Activated CD4-positive, alpha-beta T cell treated with anti-CD3 and anti-CD28 coated beads, Interleukin-2, amount 10 ng/mL, durations not matched to agents 7 days and 5 days (primary cell): Measurements from ENCODE around the gene TOR2A. TPM values are rescaled to one million over a fixed set of nuclear protein-coding genes. Genes with fewer than 3 reads are reported as not detected.

Experiments used
- CTCF ChIA-PET: fragments of 350-600 bp; sonication (Branson Sonifier 250); formaldehyde crosslinking; loops from one replicate; lab custom pipeline; 2021; ENCODE audit warnings: antibody characterized with exemption; lab: Charles Lee
- POLR2A ChIA-PET: fragments of 350-600 bp; sonication (Branson Sonifier 250); formaldehyde crosslinking; loops from one replicate; lab custom pipeline; 2021; ENCODE audit warnings: antibody characterized with exemption; lab: Charles Lee
- DNase-seq: peaks from one replicate; pipeline ENCODE4 v3.0.0-alpha.2; 2020
- H3K27ac Mint-ChIP-seq: one replicate; pipeline ENCODE4 v1.8.0; 2021; ENCODE audit warnings: mild to moderate bottlenecking, moderate library complexity, mixed read lengths
- H3K27me3 Mint-ChIP-seq: one replicate; pipeline ENCODE4 v1.8.0; 2021; ENCODE audit warnings: mixed read lengths
- H3K36me3 Mint-ChIP-seq: one replicate; pipeline ENCODE4 v1.8.0; 2021; ENCODE audit warnings: low read depth, mixed read lengths
- H3K4me1 Mint-ChIP-seq: one replicate; pipeline ENCODE4 v1.8.0; 2021; ENCODE audit warnings: mixed read lengths
- H3K4me3 Mint-ChIP-seq: one replicate; pipeline ENCODE4 v1.8.0; 2021; ENCODE audit warnings: mild to moderate bottlenecking, moderate library complexity, mixed read lengths
- H3K9me3 Mint-ChIP-seq: one replicate; pipeline ENCODE4 v1.8.0; 2021; ENCODE audit warnings: mixed read lengths
- total RNA-seq, 2 experiments: library from RNA; stranded (reverse); gene quantifications; one replicate each; pipeline ENCODE4 v1.2.3, GENCODE V29; 2021

Gene TOR2A
- total RNA-seq, 2 experiments from 2014 or later = 21.7 to 24.0 TPM

GRCh38 chr9:127723013-127723412, 12.1 kb downstream of the TOR2A start:
- Mint-ChIP-seq H3K9me3 (no peaks in the 10 kb centered on the region), H3K4me3 (no peak overlapping the region), H3K27ac (no peak overlapping the region), H3K4me1 (peaks cover 21% of the 10 kb centered on the region), H3K27me3 (no peaks in the 10 kb centered on the region), H3K36me3 (no peaks in the 10 kb centered on the region)
- CTCF ChIA-PET = interaction anchor here (1.5 kb wide), 1 partner anchor 12 kb away, joined by 5 read pairs; the partner anchor contains the start of gene TOR2A
- POLR2A ChIA-PET = no interaction called here
- DNase-seq = no peak

GRCh38 chr9:127722055-127722745, 12.9 kb downstream of the TOR2A start:
- DNase-seq = no peak
- peaks cover 21% of the 10 kb centered on the region for H3K4me1 Mint-ChIP-seq
- CTCF ChIA-PET = interaction anchor here (1.3 to 1.5 kb wide), 2 partner anchors 12 to 148 kb away, joined by 3 to 5 read pairs; partner anchors contain the start of gene TOR2A
- no peak overlapping the region for H3K4me3 Mint-ChIP-seq
- no peaks in the 10 kb centered on the region for H3K9me3 Mint-ChIP-seq
- no peaks in the 10 kb centered on the region for H3K27me3 Mint-ChIP-seq
- H3K27ac Mint-ChIP-seq = no peak overlapping the region
- no peaks in the 10 kb centered on the region for H3K36me3 Mint-ChIP-seq
- POLR2A ChIA-PET = interaction anchor here (0.7 kb wide), 1 partner anchor 161 kb away, joined by 3 read pairs; no protein-coding TSS in a partner anchor

- Mint-ChIP-seq H3K9me3 (no peaks in the 10 kb centered on the region), H3K27me3 (no peaks in the 10 kb centered on the region), H3K36me3 (no peaks in the 10 kb centered on the region), H3K4me3 (no peak overlapping the region), H3K27ac (peak overlapping the region; percentile 36), H3K4me1 (peaks cover 21% of the 10 kb centered on the region)
- no peak for DNase-seq
- ChIA-PET CTCF (interaction anchor here (1.3 to 1.5 kb wide), 2 partner anchors 13 to 149 kb away, joined by 3 to 5 read pairs; partner anchors contain the start of gene TOR2A), POLR2A (no interaction called here)
Measured at GRCh38 chr9:127721391-127721821, 13.7 kb downstream of the TOR2A start.

- no peaks in the 10 kb centered on the region for H3K36me3 Mint-ChIP-seq
- H3K4me3 Mint-ChIP-seq = no peak overlapping the region
- no peaks in the 10 kb centered on the region for H3K27me3 Mint-ChIP-seq
- H3K4me1 Mint-ChIP-seq = peaks cover 26% of the 10 kb centered on the region
- DNase-seq = no peak
- ChIA-PET POLR2A (no interaction called here), CTCF (interaction anchor here (2.3 kb wide), 1 partner anchor 14 kb away, joined by 11 read pairs; the partner anchor contains the start of gene TOR2A)
- H3K27ac Mint-ChIP-seq = peak overlapping the region; percentile 50
- H3K9me3 Mint-ChIP-seq = no peaks in the 10 kb centered on the region
Measured at GRCh38 chr9:127720865-127721227, 14.2 kb downstream of the TOR2A start.

- Mint-ChIP-seq H3K36me3 (peaks cover 2% of the 10 kb centered on the region), H3K4me3 (peak overlapping the region; percentile 23), H3K27me3 (no peaks in the 10 kb centered on the region), H3K9me3 (no peaks in the 10 kb centered on the region), H3K4me1 (peaks cover 29% of the 10 kb centered on the region), H3K27ac (peak overlapping the region; percentile 86)
- CTCF ChIA-PET = interaction anchor here (2.3 kb wide), 1 partner anchor 15 kb away, joined by 11 read pairs; the partner anchor contains the start of gene TOR2A
- DNase-seq = peak; percentile 17
- POLR2A ChIA-PET = interaction anchor here (0.6 kb wide), 1 partner anchor 91 kb away, joined by 3 read pairs; no protein-coding TSS in a partner anchor
Measured at GRCh38 chr9:127720031-127720864, 14.8 kb downstream of the TOR2A start.

GRCh38 chr9:127717766-127718165, 17.3 kb downstream of the TOR2A start:
- POLR2A ChIA-PET = no interaction called here
- CTCF ChIA-PET = interaction anchor here (1.0 to 2.5 kb wide), 2 partner anchors 8 to 152 kb away, joined by 3 to 5 read pairs; no protein-coding TSS in a partner anchor
- DNase-seq = no peak
- H3K4me1 Mint-ChIP-seq = peaks cover 30% of the 10 kb centered on the region
- H3K27me3 Mint-ChIP-seq = no peaks in the 10 kb centered on the region
- H3K4me3 Mint-ChIP-seq = no peak overlapping the region
- H3K9me3 Mint-ChIP-seq = no peaks in the 10 kb centered on the region
- no peak overlapping the region for H3K27ac Mint-ChIP-seq
- H3K36me3 Mint-ChIP-seq = peaks cover 2% of the 10 kb centered on the region

GRCh38 chr9:127716412-127716811, 18.7 kb downstream of the TOR2A start:
- peak overlapping the region; percentile 90 for H3K4me3 Mint-ChIP-seq
- H3K4me1 Mint-ChIP-seq = peaks cover 33% of the 10 kb centered on the region
- peak overlapping the region; percentile 88 for H3K27ac Mint-ChIP-seq
- no peaks in the 10 kb centered on the region for H3K9me3 Mint-ChIP-seq
- peaks cover 2% of the 10 kb centered on the region for H3K36me3 Mint-ChIP-seq
- ChIA-PET POLR2A (no interaction called here), CTCF (interaction anchor here (1.1 to 3.6 kb wide), 4 partner anchors 10 to 205 kb away, joined by 3 to 31 read pairs (median 6); partner anchors contain the start of gene TOR2A)
- DNase-seq = no peak
- H3K27me3 Mint-ChIP-seq = no peaks in the 10 kb centered on the region

- peak; percentile 98 for DNase-seq
- Mint-ChIP-seq H3K4me3 (peak within 1 kb of the TSS; percentile 90), H3K27me3 (no peaks in the 10 kb centered on the region), H3K9me3 (no peaks in the 10 kb centered on the region), H3K36me3 (peaks cover 2% of the 10 kb centered on the region), H3K27ac (peak within 1 kb of the TSS; percentile 88), H3K4me1 (peaks cover 36% of the 10 kb centered on the region)
- ChIA-PET CTCF (interaction anchor here (0.5 to 3.6 kb wide), 6 partner anchors 10 to 206 kb away, joined by 3 to 31 read pairs (median 6); partner anchors contain the start of gene TOR2A), POLR2A (no interaction called here)
Measured at GRCh38 chr9:127715470-127716337, 19.4 kb downstream of the TOR2A start, which contains the start of the genes PTRH1 and TTC16. PTRH1 (minus strand) TSS chr9:127715663; CDS start chr9:127715639, 24 bp downstream. TTC16 (plus strand) TSS chr9:127716079; CDS start chr9:127716146, 67 bp downstream.

GRCh38 chr9:127714951-127715469, 20.1 kb downstream of the TOR2A start:
- Mint-ChIP-seq H3K4me3 (peak overlapping the region; percentile 90), H3K36me3 (peaks cover 2% of the 10 kb centered on the region), H3K27me3 (no peaks in the 10 kb centered on the region), H3K9me3 (no peaks in the 10 kb centered on the region), H3K4me1 (peaks cover 38% of the 10 kb centered on the region), H3K27ac (peak overlapping the region; percentile 88)
- ChIA-PET CTCF (interaction anchor here (0.5 to 3.6 kb wide), 6 partner anchors 10 to 155 kb away, joined by 3 to 31 read pairs (median 6); partner anchors contain the start of gene TOR2A), POLR2A (no interaction called here)
- peak; percentile 21 for DNase-seq

- peak overlapping the region; percentile 63 for H3K4me3 Mint-ChIP-seq
- DNase-seq = no peak
- CTCF ChIA-PET = interaction anchor here (1.6 to 3.6 kb wide), 6 partner anchors 9 to 207 kb away, joined by 3 to 31 read pairs (median 5); partner anchors contain the start of gene TOR2A
- peaks cover 29% of the 10 kb centered on the region for H3K4me1 Mint-ChIP-seq
- POLR2A ChIA-PET = no interaction called here
- peaks cover 2% of the 10 kb centered on the region for H3K36me3 Mint-ChIP-seq
- peak overlapping the region; percentile 31 for H3K27ac Mint-ChIP-seq
- no peaks in the 10 kb centered on the region for H3K9me3 Mint-ChIP-seq
- no peaks in the 10 kb centered on the region for H3K27me3 Mint-ChIP-seq
Measured at GRCh38 chr9:127714020-127714750, 20.9 kb downstream of the TOR2A start.

GRCh38 chr9:127712867-127713266, 22.2 kb downstream of the TOR2A start:
- POLR2A ChIA-PET = no interaction called here
- no peaks in the 10 kb centered on the region for H3K27me3 Mint-ChIP-seq

More at GRCh38 chr9:127712867-127713266, 22.2 kb downstream of the TOR2A start:
- Mint-ChIP-seq H3K36me3 (peaks cover 2% of the 10 kb centered on the region), H3K4me3 (no peak overlapping the region), H3K9me3 (peaks cover 3% of the 10 kb centered on the region), H3K27ac (no peak overlapping the region), H3K4me1 (peaks cover 29% of the 10 kb centered on the region)
- CTCF ChIA-PET = interaction anchor here (0.5 to 1.6 kb wide), 5 partner anchors 14 to 445 kb away, joined by 3 to 4 read pairs (median 3); no protein-coding TSS in a partner anchor
- no peak for DNase-seq
